Measurements from ENCODE around the gene GNB1.
"Not testable (repeated sequence)": the region's sequence is repeated elsewhere in the genome, so short reads cannot be mapped to it uniquely, and the experiment has no call there.

GNB1 gene

DNA sequence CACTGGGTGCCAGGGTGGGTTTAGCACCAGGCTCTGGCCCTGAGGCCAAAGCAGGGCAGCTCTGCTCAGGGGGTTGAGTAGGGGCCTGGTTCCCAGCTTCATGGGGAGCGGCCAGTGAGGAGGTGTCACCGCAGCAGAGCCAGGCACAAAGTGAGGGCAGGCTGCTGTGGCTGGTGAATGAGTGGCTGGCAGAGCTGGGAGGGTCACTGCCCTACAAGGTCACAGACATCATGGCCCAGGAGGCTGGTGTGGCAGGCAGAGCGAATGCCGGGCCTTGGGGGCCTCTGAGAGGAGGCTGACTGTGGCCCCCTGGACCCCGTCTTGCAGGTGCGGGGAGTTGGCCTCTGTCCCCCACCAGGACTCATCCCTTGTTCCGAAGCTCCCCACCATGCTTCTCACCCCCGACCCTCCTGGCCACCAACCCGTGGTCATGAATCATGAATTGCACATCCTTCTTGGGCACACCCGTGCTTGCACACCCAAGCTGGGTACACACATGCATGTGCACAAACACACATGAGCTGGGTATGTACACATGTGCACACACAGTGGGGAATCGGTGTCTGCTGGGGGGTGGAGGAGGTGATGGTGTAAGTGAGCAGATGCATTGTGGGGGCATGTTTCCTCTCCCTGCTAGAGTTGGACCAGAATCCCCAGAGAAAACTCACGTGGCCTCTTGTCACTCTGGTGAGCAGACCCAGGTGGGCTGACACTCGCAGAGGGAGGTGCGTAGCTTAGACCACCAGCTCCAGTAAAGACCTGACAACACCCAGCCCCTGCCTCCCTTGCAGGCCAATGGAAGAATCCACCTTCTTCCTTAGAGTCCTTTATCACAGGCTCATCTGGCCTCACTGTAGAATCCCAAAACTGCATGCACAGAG, 4.8 kb upstream of the GNB1 start:
- Histone ChIP-seq H3K4me3 (ENCODE audit: low read length) (no peak overlapping the region), H3K36me3 (ENCODE audit: insufficient read depth, low read length) (no peaks in the 10 kb centered on the region), H2AFZ (ENCODE audit: low read depth, low read length) (no peak overlapping the region), H3K4me1 (ENCODE audit: insufficient read depth, low read length) (peaks cover 21% of the 10 kb centered on the region), H3K27me3 (ENCODE audit: insufficient read depth, low read length) (no peaks in the 10 kb centered on the region), H3K9me3 (ENCODE audit: low read length) (no peaks in the 10 kb centered on the region)

DNA sequence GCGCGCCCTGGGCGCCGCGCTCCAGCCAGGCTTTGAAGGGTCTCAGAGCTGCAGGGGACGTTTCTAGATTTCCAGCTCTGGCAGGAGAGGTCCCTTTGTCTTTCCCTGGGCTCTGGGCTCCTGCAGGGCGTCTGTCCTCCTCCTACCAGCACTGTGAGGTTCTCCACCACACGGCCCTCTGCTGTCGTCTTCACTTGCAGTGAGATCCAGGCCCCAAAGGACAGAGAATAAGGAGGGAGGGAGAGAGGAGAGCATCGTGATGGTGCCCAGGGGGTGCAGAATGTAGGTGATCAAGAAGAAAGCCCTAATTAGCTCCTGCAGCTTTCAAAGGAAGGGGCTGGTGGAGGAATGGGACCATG, 4.2 kb upstream of the GNB1 start:
- Histone ChIP-seq H3K9me3 (ENCODE audit: low read length) (no peaks in the 10 kb centered on the region), H3K4me1 (ENCODE audit: insufficient read depth, low read length) (peaks cover 21% of the 10 kb centered on the region), H3K27me3 (ENCODE audit: insufficient read depth, low read length) (no peaks in the 10 kb centered on the region), H3K4me3 (ENCODE audit: low read length) (no peak overlapping the region), H2AFZ (ENCODE audit: low read depth, low read length) (no peak overlapping the region), H3K36me3 (ENCODE audit: insufficient read depth, low read length) (no peaks in the 10 kb centered on the region)

DNA sequence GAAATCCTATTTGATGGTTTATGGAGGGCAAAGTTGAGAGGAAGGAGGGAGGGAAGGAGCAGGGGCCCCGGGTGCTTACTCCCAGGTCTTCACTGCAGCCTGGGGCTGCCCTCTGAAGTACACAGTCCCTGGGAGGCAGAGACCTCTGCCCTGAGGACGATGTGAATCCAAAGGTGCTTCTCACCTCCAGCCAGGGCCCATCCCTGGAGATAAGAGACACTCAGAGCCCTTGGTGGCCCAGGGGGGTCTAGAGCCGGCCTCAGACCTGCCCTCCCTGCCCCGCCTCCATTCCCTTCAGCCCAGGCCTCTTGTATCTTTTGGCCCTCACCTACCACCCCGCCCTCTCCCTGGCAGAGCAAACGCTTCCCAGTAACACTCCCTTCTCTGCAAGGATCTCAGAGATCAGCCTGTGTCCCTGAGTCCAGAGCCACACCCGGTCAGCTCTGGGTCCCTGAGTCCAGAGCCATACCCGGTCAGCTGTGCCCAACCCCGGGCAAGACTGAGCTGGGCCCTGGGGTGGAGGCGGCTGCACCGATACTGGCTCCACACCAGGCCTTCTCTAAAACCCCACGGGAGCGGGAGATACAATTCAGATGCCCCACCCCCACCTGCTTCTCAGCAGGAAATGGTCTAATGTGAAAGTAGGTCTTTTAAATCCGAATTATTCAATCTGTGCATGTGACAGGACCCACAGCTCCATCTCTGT, 3.6 kb upstream of the GNB1 start:
- H3K36me3 ChIP-seq (ENCODE audit: insufficient read depth, low read length) = no peaks in the 10 kb centered on the region
- H3K27me3 ChIP-seq (ENCODE audit: insufficient read depth, low read length) = no peaks in the 10 kb centered on the region
- no peak overlapping the region for H2AFZ ChIP-seq (ENCODE audit: low read depth, low read length)

DNA sequence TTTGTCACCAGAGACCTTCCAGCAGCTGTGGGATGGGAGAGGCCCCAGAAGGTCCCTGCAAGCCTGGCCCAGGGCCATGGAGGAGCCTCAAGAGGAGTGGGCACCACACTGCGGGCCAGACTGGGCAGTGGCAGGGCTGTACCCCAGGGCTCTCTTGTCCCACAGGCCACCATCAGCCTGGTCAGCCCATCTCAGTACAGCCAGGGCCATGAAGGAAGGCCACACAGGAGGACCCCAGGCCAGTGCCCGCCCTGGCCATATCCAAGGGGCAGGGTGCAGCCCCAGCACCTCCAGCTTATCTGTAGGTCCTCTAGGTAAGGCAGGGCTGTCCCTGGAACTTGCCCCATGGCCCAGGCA, 3.1 kb upstream of the GNB1 start:
- no peaks in the 10 kb centered on the region for H3K36me3 ChIP-seq (ENCODE audit: insufficient read depth, low read length)
- H3K4me3 ChIP-seq (ENCODE audit: low read length) = no peak overlapping the region
- H3K27me3 ChIP-seq (ENCODE audit: insufficient read depth, low read length) = no peaks in the 10 kb centered on the region
- H2AFZ ChIP-seq (ENCODE audit: low read depth, low read length) = no peak overlapping the region
- H3K9me3 ChIP-seq (ENCODE audit: low read length) = no peaks in the 10 kb centered on the region
- peaks cover 24% of the 10 kb centered on the region for H3K4me1 ChIP-seq (ENCODE audit: insufficient read depth, low read length)

More for the DNA sequence above, 3.6 kb upstream of the GNB1 start:
- no peaks in the 10 kb centered on the region for H3K9me3 ChIP-seq (ENCODE audit: low read length)
- no peak overlapping the region for H3K4me3 ChIP-seq (ENCODE audit: low read length)
- peaks cover 21% of the 10 kb centered on the region for H3K4me1 ChIP-seq (ENCODE audit: insufficient read depth, low read length)

DNA sequence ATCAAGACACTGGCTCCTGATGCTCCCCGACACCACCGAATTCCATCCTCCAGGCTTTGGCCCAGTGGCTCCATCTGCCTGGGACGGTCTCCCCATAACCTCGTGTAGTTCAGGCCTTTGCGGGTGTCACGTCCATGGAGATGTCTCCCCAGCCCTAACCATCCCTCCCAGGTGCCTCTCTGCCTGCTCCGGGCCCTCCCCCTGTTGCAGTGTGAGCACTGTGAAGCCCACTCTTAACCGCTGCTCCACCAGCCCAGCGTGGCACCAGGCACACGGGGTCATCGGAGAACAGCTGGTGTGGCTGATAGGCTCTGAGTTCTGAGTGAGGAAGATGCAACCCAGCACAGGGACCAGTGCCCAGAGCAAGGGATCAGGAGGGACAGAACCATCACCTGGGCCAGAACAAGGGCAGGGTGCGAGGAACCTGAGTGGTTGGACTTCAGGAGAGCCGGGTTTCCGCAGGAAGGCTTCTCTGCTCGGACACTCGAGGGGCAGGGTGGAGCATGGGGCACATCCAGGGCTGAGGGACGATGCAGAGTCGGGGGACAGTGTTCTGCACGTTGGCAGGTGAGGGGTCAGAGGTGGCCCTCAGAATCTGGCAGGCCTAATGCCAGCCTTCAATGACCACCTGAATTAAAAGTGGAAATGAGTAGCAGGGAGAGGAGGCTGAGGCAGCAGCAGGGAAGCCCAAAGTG, 2.6 kb upstream of the GNB1 start:
- Histone ChIP-seq H3K9me3 (ENCODE audit: low read length) (no peaks in the 10 kb centered on the region), H3K36me3 (ENCODE audit: insufficient read depth, low read length) (peaks cover 3% of the 10 kb centered on the region), H2AFZ (ENCODE audit: low read depth, low read length) (no peak overlapping the region), H3K27me3 (ENCODE audit: insufficient read depth, low read length) (no peaks in the 10 kb centered on the region), H3K4me3 (ENCODE audit: low read length) (no peak overlapping the region), H3K4me1 (ENCODE audit: insufficient read depth, low read length) (peaks cover 28% of the 10 kb centered on the region)

DNA sequence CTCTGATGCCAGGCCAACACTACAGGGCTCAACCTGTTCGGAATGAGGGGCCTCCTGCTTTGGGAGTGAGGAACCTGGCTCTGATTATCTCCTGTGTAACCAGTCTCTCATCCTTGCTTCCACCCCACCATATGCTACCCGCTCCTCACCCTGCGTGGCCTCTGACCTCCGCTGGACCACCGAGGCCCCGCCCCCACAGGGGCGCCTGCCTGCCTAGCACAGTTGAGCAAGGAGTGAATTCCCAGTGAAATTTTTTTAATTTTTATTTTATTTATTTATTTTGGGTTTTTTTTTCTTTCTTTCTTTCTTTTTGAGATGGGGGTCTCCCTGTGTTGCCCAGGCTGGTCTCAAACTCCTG, 1.9 kb upstream of the GNB1 start:
- Histone ChIP-seq H3K4me3 (ENCODE audit: low read length) (no peak overlapping the region), H3K4me1 (ENCODE audit: insufficient read depth, low read length) (peaks cover 28% of the 10 kb centered on the region), H3K9me3 (ENCODE audit: low read length) (peaks cover 2% of the 10 kb centered on the region)

DNA sequence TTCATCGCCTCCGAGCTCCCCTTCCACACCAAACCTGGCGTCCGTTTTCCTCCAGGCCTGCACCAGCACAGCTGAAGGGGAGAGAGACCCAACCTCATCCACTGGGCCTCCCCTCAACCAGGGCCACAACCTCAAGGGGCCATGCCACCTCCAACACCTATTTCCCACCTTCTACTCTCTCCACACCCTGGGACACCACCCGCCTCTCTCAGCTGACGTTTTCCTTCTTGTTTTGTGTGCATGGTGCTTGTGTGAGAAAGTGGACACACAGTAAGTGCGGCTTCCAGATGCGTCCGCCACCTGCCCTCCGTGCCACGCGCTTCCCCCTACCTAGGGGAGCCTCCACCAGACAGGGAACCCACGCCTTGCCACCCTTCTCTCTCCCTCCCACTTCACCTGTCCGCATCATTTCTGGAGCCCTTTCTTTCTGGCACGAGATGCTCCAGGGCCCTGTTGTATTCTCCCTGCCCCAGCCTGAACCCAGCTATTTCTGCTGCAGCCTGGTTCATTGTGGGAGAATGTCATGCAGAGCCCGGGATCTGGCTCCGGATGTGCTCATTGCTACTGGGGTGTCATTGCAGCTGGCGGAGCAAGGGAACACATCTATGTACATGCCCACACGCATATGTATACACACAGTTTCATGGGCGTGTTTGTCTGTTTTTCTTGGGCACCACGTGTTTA, 1.3 kb upstream of the GNB1 start:
- Histone ChIP-seq H3K4me1 (ENCODE audit: insufficient read depth, low read length) (peaks cover 28% of the 10 kb centered on the region), H3K36me3 (ENCODE audit: insufficient read depth, low read length) (peaks cover 5% of the 10 kb centered on the region), H3K27me3 (ENCODE audit: insufficient read depth, low read length) (no peaks in the 10 kb centered on the region), H2AFZ (ENCODE audit: low read depth, low read length) (no peak overlapping the region), H3K9me3 (ENCODE audit: low read length) (peaks cover 2% of the 10 kb centered on the region), H3K4me3 (ENCODE audit: low read length) (peak overlapping the region; percentile 92)

More for the DNA sequence above, 1.9 kb upstream of the GNB1 start:
- Histone ChIP-seq H2AFZ (ENCODE audit: low read depth, low read length) (no peak overlapping the region), H3K27me3 (ENCODE audit: insufficient read depth, low read length) (no peaks in the 10 kb centered on the region), H3K36me3 (ENCODE audit: insufficient read depth, low read length) (peaks cover 5% of the 10 kb centered on the region)

DNA sequence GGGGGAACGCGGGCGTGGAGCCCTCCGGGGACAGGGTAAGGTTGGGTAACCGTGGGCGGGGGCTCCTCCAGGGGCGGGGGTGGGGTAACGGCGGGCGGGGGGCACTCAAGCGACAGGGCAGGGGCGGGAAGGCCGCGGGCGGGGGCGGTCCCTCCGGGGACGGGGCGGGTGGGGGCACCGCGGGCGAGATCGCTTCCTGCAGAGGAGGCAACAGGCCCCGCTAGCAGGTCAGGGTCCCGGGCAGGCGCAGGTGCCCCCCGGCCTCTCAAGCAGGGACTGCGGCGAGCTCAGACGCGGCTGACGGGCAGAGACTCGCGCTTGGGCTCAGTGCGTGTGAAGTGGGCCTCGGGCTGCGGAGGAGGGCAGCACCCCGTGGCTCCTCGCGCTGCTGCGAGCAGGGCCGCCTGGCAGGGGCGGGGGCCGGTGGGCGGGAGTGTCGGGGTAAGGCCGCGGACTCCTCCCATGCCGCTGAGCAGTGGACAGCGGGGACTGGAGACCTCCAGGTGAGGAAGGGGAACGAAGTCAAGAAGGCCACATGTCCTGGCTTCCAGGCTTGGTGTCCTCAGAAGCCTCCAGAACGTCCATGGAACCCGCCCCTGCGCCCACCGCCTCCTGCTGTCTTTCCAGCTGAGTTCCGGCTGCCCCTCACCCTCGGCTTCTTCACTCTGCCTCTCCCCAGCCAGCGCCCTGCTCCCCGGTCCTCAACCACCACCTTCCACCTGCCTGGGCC, 627 bp upstream of the GNB1 start:
- Histone ChIP-seq H2AFZ (ENCODE audit: low read depth, low read length) (peak overlapping the region; percentile 1), H3K4me3 (ENCODE audit: low read length) (peak overlapping the region; percentile 92), H3K36me3 (ENCODE audit: insufficient read depth, low read length) (peaks cover 5% of the 10 kb centered on the region), H3K27me3 (ENCODE audit: insufficient read depth, low read length) (no peaks in the 10 kb centered on the region), H3K4me1 (ENCODE audit: insufficient read depth, low read length) (peaks cover 28% of the 10 kb centered on the region), H3K9me3 (ENCODE audit: low read length) (peaks cover 2% of the 10 kb centered on the region)

DNA sequence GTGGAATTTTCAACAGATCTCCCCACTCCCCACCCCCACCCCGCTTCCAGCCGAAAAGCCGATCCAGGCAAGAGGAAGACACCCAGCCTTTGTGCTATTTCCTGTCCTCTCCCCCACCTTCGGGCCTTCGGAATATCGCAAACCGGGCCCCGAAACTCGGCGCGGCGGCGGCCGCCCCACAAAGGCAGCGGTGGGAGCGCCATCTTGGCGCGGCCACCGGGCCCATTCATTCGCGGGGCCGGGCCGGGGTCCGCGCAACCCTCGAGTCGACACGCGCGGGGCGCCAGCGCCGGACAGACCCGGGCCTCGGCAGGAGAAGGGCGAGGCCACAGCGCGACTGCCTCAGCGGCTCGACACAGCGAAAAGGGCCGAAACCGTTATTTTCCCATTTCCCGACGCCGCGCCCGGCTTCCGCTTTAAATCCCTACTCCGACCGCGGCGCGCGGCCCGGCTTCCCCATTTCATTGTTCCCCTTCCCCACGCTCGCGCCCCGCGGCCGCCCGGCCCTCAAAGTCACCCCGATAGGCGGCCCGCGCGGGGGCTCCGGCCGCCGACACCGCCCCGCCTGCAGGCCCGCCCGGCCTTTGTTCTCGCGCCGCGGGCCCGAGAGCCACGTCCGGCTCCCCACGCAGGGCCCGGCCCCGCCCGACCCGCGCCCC, 911 bp downstream of the GNB1 start:
- no peaks in the 10 kb centered on the region for H3K27me3 ChIP-seq (ENCODE audit: insufficient read depth, low read length)
- H3K4me1 ChIP-seq (ENCODE audit: insufficient read depth, low read length) = peaks cover 25% of the 10 kb centered on the region
- H3K4me3 ChIP-seq (ENCODE audit: low read length) = peak overlapping the region; percentile 92
- no peak overlapping the region for H2AFZ ChIP-seq (ENCODE audit: low read depth, low read length)
- H3K36me3 ChIP-seq (ENCODE audit: insufficient read depth, low read length) = peaks cover 9% of the 10 kb centered on the region
- H3K9me3 ChIP-seq (ENCODE audit: low read length) = peaks cover 4% of the 10 kb centered on the region

DNA sequence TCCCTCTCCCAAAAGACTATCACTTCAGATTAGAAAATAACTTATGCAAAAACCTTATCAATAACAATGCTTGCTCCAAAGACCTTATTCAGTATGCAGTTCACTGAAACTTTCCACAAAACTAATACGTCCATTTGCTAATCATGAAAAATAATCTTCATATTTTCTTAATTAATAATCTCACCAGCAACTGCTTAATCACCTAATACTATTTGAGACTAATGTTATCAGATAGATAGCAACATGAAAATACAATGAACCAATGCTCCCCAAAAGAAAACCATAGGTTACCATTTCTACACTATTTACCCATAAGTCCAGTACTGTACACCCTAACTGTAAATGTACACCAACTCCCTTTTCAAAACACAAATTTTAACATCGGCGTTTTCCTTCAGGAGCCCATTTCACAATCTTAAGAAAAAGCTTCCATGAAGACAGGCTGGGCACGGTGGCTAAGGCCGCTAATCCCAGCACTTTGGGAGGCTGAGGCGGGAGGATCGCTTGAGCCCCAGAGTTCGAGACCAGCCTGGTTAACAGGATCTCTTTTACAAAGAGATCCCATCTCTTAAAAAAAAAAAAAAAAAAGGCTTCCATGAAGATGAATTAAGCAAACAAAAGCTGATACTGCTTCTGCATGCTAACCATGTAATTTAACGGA, 1.7 kb downstream of the GNB1 start:
- Histone ChIP-seq H2AFZ (ENCODE audit: low read depth, low read length) (no peak overlapping the region), H3K4me1 (ENCODE audit: insufficient read depth, low read length) (peaks cover 20% of the 10 kb centered on the region), H3K4me3 (ENCODE audit: low read length) (peak overlapping the region; percentile 92), H3K27me3 (ENCODE audit: insufficient read depth, low read length) (no peaks in the 10 kb centered on the region), H3K36me3 (ENCODE audit: insufficient read depth, low read length) (peaks cover 9% of the 10 kb centered on the region), H3K9me3 (ENCODE audit: low read length) (peaks cover 4% of the 10 kb centered on the region)

DNA sequence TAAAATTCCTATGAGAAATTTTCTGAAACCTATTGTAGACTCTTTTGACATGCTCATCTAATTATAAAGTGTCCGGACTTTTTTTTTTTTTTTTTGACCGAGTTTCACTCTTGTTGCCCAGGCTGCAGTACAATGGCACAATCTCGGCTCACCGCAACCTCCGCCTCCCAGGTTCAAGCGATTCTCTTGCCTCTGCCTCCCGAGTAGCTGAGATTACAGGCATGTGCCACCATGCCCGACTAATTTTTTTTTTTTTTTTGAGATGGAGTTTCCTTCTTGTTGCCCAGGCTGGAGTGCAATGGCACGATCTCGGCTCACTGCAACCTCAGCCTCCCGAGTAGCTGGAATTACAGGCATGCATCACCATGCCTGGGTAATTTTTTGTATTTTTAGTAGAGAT, 7.0 kb downstream of the GNB1 start:
- not testable (repeated sequence) for H2AFZ ChIP-seq (ENCODE audit: low read depth, low read length); H3K4me1 ChIP-seq (ENCODE audit: insufficient read depth, low read length); H3K27me3 ChIP-seq (ENCODE audit: insufficient read depth, low read length); H3K4me3 ChIP-seq (ENCODE audit: low read length)
- Histone ChIP-seq H3K36me3 (ENCODE audit: insufficient read depth, low read length) (peaks cover 22% of the 10 kb centered on the region), H3K9me3 (ENCODE audit: low read length) (peaks cover 20% of the 10 kb centered on the region)
